H9 (cell line): Measurements from ENCODE around the gene VOPP1. TPM values are rescaled to one million over a fixed set of nuclear protein-coding genes. Genes with fewer than 3 reads are reported as not detected.

Source experiments
- DNase-seq: peaks from one replicate; pipeline ENCODE4 v3.0.0-alpha.2; 2017
- H2AFZ ChIP-seq: one replicate; pipeline ENCODE4 v1.6.1; 2013; ENCODE audit warnings: mild to moderate bottlenecking, low read length, control low read depth, moderate library complexity
- H2AK5ac ChIP-seq: 2 replicates; pipeline ENCODE4 v1.6.1; 2013; ENCODE audit warnings: low read length, control low read depth, mixed read lengths; ENCODE audit not compliant: insufficient read length
- H2BK120ac ChIP-seq: one replicate; pipeline ENCODE4 v1.6.1; 2013; ENCODE audit warnings: low read depth, mild to moderate bottlenecking, low read length, control low read depth, inconsistent platforms; ENCODE audit not compliant: poor library complexity, severe bottlenecking
- H2BK12ac ChIP-seq: 2 replicates; pipeline ENCODE4 v1.6.1; 2013; ENCODE audit warnings: low read length, control low read depth, mixed read lengths, low read depth; ENCODE audit not compliant: insufficient read length
- H2BK15ac ChIP-seq: 2 replicates; pipeline ENCODE4 v1.6.1; 2013; ENCODE audit warnings: low read depth, low read length, control low read depth
- H2BK20ac ChIP-seq: one replicate; pipeline ENCODE4 v1.6.1; 2013; ENCODE audit warnings: low read depth, mild to moderate bottlenecking, low read length, control low read depth, inconsistent platforms; ENCODE audit not compliant: poor library complexity, severe bottlenecking
- H2BK5ac ChIP-seq: 2 replicates; pipeline ENCODE4 v1.6.1; 2013; ENCODE audit warnings: low read length, control low read depth, mixed read lengths; ENCODE audit not compliant: insufficient read length
- H3K14ac ChIP-seq: 2 replicates; pipeline ENCODE4 v1.6.1; 2013; ENCODE audit warnings: low read length, control low read depth; ENCODE audit not compliant: insufficient read depth
- H3K18ac ChIP-seq: 2 replicates; pipeline ENCODE4 v1.6.1; 2013; ENCODE audit warnings: low read depth, mild to moderate bottlenecking, mixed read lengths, low read length, control low read depth; ENCODE audit not compliant: insufficient read length
- H3K23ac ChIP-seq: 2 replicates; pipeline ENCODE4 v1.6.1; 2013; ENCODE audit warnings: low read length, control low read depth, mixed read lengths, low read depth; ENCODE audit not compliant: insufficient read length
- H3K23me2 ChIP-seq: 2 replicates; pipeline ENCODE4 v1.6.1; 2013; ENCODE audit warnings: low read depth, mild to moderate bottlenecking, mixed read lengths, low read length, control low read depth; ENCODE audit not compliant: insufficient read length, poor library complexity, severe bottlenecking
- H3K27ac ChIP-seq: 2 replicates; pipeline ENCODE4 v1.5.1; 2013; ENCODE audit warnings: low read length, control low read depth, mixed read lengths, low read depth; ENCODE audit not compliant: insufficient read length
- H3K27me3 ChIP-seq: 2 replicates; pipeline ENCODE4 v1.6.1; 2013; ENCODE audit warnings: low read length, control low read depth, inconsistent platforms; ENCODE audit not compliant: insufficient read depth
- H3K4ac ChIP-seq: 2 replicates; pipeline ENCODE4 v1.6.1; 2013; ENCODE audit warnings: low read depth, mild to moderate bottlenecking, control low read depth, inconsistent platforms, low read length, moderate library complexity
- H3K4me1 ChIP-seq: 2 replicates; pipeline ENCODE4 v1.6.1; 2013; ENCODE audit warnings: low read length, control low read depth, inconsistent platforms; ENCODE audit not compliant: insufficient read depth
- H3K4me2 ChIP-seq: 2 replicates; pipeline ENCODE4 v1.6.1; 2013; ENCODE audit warnings: low read length, control low read depth, mixed read lengths; ENCODE audit not compliant: insufficient read length, insufficient read depth
- H3K56ac ChIP-seq: 2 replicates; pipeline ENCODE4 v1.6.1; 2013; ENCODE audit warnings: low read depth, mild to moderate bottlenecking, mixed read lengths, low read length, control low read depth; ENCODE audit not compliant: insufficient read length
- H3K79me1 ChIP-seq: 2 replicates; pipeline ENCODE4 v1.6.1; 2013; ENCODE audit warnings: low read depth, mild to moderate bottlenecking, moderate library complexity, low read length, control low read depth, inconsistent platforms; ENCODE audit not compliant: insufficient read depth, poor library complexity, severe bottlenecking
- H3K79me2 ChIP-seq: 2 replicates; pipeline ENCODE4 v1.6.1; 2013; ENCODE audit warnings: low read length, control low read depth, inconsistent platforms; ENCODE audit not compliant: insufficient read depth
- H3K9ac ChIP-seq: 2 replicates; pipeline ENCODE4 v1.6.1; 2013; ENCODE audit warnings: low read length, control low read depth, mixed read lengths; ENCODE audit not compliant: insufficient read length; ENCODE audit errors: extremely low read depth
- H3K9me3 ChIP-seq: one replicate; pipeline ENCODE4 v1.6.1; 2013; ENCODE audit warnings: low read depth, low read length, inconsistent platforms; ENCODE audit not compliant: control insufficient read depth
- H3T11ph ChIP-seq: one replicate; pipeline ENCODE4 v1.6.1; 2013; ENCODE audit warnings: mild to moderate bottlenecking, low read length, control low read depth, inconsistent platforms
- H4K20me1 ChIP-seq: one replicate; pipeline ENCODE4 v1.6.1; 2013; ENCODE audit not compliant: control insufficient read depth, insufficient read length, insufficient read depth
- H4K5ac ChIP-seq: 2 replicates; pipeline ENCODE4 v1.6.1; 2013; ENCODE audit warnings: low read depth, mild to moderate bottlenecking, mixed read lengths, low read length, control low read depth; ENCODE audit not compliant: insufficient read length
- H4K8ac ChIP-seq: replicated peaks from 2 replicates; pipeline ENCODE4 v1.6.1; 2013; ENCODE audit warnings: low read length, control low read depth, mixed read lengths, low read depth; ENCODE audit not compliant: insufficient read length
- H4K91ac ChIP-seq: 2 replicates; pipeline ENCODE4 v1.6.1; 2013; ENCODE audit warnings: low read depth, mild to moderate bottlenecking, moderate library complexity, mixed read lengths, low read length, control low read depth; ENCODE audit not compliant: insufficient read length
- H3K27ac Mint-ChIP-seq, 3 experiments: 2 replicates in 2 of 3; 3 replicates in 1 of 3; pipeline ENCODE4 v1.8.0; 2020 to 2021; ENCODE audit warnings: mixed read lengths in 3 of 3, mild to moderate bottlenecking in 1 of 3, moderate library complexity in 1 of 3
- H3K27me3 Mint-ChIP-seq: 2 replicates; pipeline ENCODE4 v1.8.0; 2021; ENCODE audit warnings: low read depth, mild to moderate bottlenecking, moderate library complexity, mixed read lengths
- H3K36me3 Mint-ChIP-seq, 3 experiments: 2 replicates in 2 of 3; 3 replicates in 1 of 3; pipeline ENCODE4 v1.8.0; 2020 to 2021; ENCODE audit warnings: low read depth in 3 of 3, mixed read lengths in 3 of 3; ENCODE audit not compliant: insufficient read depth in 1 of 3
- H3K4me1 Mint-ChIP-seq, 2 experiments: 2 replicates each; pipeline ENCODE4 v1.8.0; 2020; ENCODE audit warnings: mixed read lengths in 2 of 2
- H3K4me3 Mint-ChIP-seq, 2 experiments: 2 replicates in 1 of 2; 3 replicates in 1 of 2; pipeline ENCODE4 v1.8.0; 2020 to 2021; ENCODE audit warnings: mild to moderate bottlenecking in 2 of 2, mixed read lengths in 2 of 2, moderate library complexity in 1 of 2
- H3K9me3 Mint-ChIP-seq, 2 experiments: 2 replicates in 1 of 2; 3 replicates in 1 of 2; pipeline ENCODE4 v1.8.0; 2020; ENCODE audit warnings: mild to moderate bottlenecking in 2 of 2, mixed read lengths in 2 of 2, moderate library complexity in 1 of 2
- CTCF ChIP-seq: fragments of 200-600 bp; sonication (generic); conservative IDR thresholded peaks from 3 replicates; pipeline ENCODE4 v1.8.0; 2021; ENCODE audit warnings: antibody characterized with exemption, mild to moderate bottlenecking
- WGBS: extraction: QIAGEN DNeasy Blood & Tissue Kit; methylation state at CpG from one replicate; pipeline ENCODE4 v1.1.7; 2013; ENCODE audit warnings: missing lambda C conversion rate, low lambda C conversion rate, mixed read lengths; ENCODE audit not compliant: insufficient read length; ENCODE audit errors: extremely low coverage; 5-methylcytosine and 5-hydroxymethylcytosine counted together
- total RNA-seq: library from RNA; stranded (reverse); gene quantifications from 2 replicates; pipeline ENCODE4 v1.2.1, GENCODE V29; 2021

The VOPP1 gene
- total RNA-seq, 1 experiment from 2014 or later, result 55.7 TPM

GRCh38 chr7:55554038-55554437 is 18.3 kb downstream of the VOPP1 start:
- Mint-ChIP-seq H3K9me3 (no peaks in the 10 kb centered on the region; a peak in 1 of 5 replicates), H3K27me3 (no peaks in the 10 kb centered on the region; the same call in 1 of the 2 replicates), H3K27ac (peak overlapping the region in 1 of 3 experiments; percentile 13; a peak in 1 of 7 replicates), H3K4me1 (peaks cover 77 to 78% of the 10 kb centered on the region in 2 experiments), H3K4me3 (no peak overlapping the region; a peak in 1 of 5 replicates), H3K36me3 (peaks cover 0 to 5% (median 3%) of the 10 kb centered on the region in 3 experiments; a peak in 2 of 7 replicates)
- no peaks in the 10 kb centered on the region for H3K27me3 ChIP-seq
- DNase-seq, result no peak
- no peak overlapping the region for H3T11ph ChIP-seq
- H3K79me2 ChIP-seq, result peaks cover 21% of the 10 kb centered on the region; the same call in 1 of the 2 replicates
- H3K18ac ChIP-seq, result no peak overlapping the region
- no peak overlapping the region for H2BK5ac ChIP-seq
- no peak overlapping the region for H4K5ac ChIP-seq
- no peak overlapping the region for H3K9ac ChIP-seq
- no peak overlapping the region for H3K56ac ChIP-seq
- H3K4me1 ChIP-seq, result peaks cover 29% of the 10 kb centered on the region; the same call in 1 of the 2 replicates
- H3K14ac ChIP-seq, result no peak overlapping the region
- no peak overlapping the region for H3K27ac ChIP-seq
- H2AK5ac ChIP-seq, result no peak overlapping the region
- no peak overlapping the region for H4K91ac ChIP-seq
- H4K8ac ChIP-seq, result no peak overlapping the region
- H3K23ac ChIP-seq, result no peak overlapping the region
- H2AFZ ChIP-seq, result no peak overlapping the region
- no peak overlapping the region for H2BK20ac ChIP-seq
- no peaks in the 10 kb centered on the region for H3K9me3 ChIP-seq
- H3K4ac ChIP-seq, result no peak overlapping the region
- no peak for TF ChIP-seq CTCF
- no peak overlapping the region for H2BK120ac ChIP-seq
- no peak overlapping the region for H2BK12ac ChIP-seq
- H3K4me2 ChIP-seq, result no peak overlapping the region
- no peaks in the 10 kb centered on the region for H4K20me1 ChIP-seq
- WGBS, result no CpG with 5 or more reads among the region's 1 CpG
- H3K79me1 ChIP-seq, result peaks cover 3% of the 10 kb centered on the region
- no peak overlapping the region for H2BK15ac ChIP-seq
- H3K23me2 ChIP-seq, result no peaks in the 10 kb centered on the region
